Stimulated activated naive CD8-positive, alpha-beta T cell treated with anti-CD3 and anti-CD28 coated beads, Interleukin-15, Interleukin-2, amounts not matched to agents 100 ng/mL and 50 ng/mL, for 24 hours (primary cell): ENCODE measurements around the gene ANKS1B.
"Not testable (repeated sequence)": the region's sequence is repeated elsewhere in the genome, so short reads cannot be mapped to it uniquely, and the experiment has no call there.

Source experiments
- H3K27ac Mint-ChIP-seq: one replicate; pipeline ENCODE4 v1.8.0; 2021; ENCODE audit warnings: mild to moderate bottlenecking, mixed read lengths
- H3K27me3 Mint-ChIP-seq: one replicate; pipeline ENCODE4 v1.8.0; 2021; ENCODE audit warnings: mixed read lengths
- H3K36me3 Mint-ChIP-seq: one replicate; pipeline ENCODE4 v1.8.0; 2021; ENCODE audit warnings: low read depth, mixed read lengths
- H3K4me1 Mint-ChIP-seq: one replicate; pipeline ENCODE4 v1.8.0; 2021; ENCODE audit warnings: low read depth, mixed read lengths
- H3K4me3 Mint-ChIP-seq: one replicate; pipeline ENCODE4 v1.8.0; 2021; ENCODE audit warnings: mild to moderate bottlenecking, mixed read lengths
- H3K9me3 Mint-ChIP-seq: one replicate; pipeline ENCODE4 v1.8.0; 2021; ENCODE audit warnings: mixed read lengths

The ANKS1B gene

GRCh38 chr12:98998697-98999299, 985.9 kb downstream of the ANKS1B start:
- Mint-ChIP-seq H3K4me3 (no peak overlapping the region), H3K36me3 (no peaks in the 10 kb centered on the region), H3K27ac (no peak overlapping the region), H3K27me3 (peaks cover 7% of the 10 kb centered on the region), H3K9me3 (no peaks in the 10 kb centered on the region), H3K4me1 (no peaks in the 10 kb centered on the region)

DNA sequence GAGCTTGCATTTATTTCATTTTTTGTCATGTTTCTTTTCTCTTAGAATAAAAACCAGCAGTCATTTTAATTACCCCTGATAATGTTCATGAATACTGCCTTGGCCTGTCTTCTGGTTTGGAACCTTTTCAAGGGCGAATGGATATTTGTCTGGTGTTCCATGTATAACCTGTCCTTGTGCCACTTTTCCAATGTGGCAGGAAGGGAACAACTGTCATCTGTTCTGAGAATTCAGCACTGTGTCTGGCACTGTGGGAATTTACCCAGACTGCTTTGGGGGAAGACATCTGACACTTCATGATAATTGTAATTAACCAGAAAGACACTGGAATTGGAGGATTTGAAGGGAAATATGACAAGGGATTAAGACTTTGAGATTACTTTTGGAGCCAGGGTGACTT, 986.8 kb downstream of the ANKS1B start:
- Mint-ChIP-seq H3K9me3 (no peaks in the 10 kb centered on the region), H3K27ac (no peak overlapping the region), H3K27me3 (peaks cover 7% of the 10 kb centered on the region), H3K4me1 (no peaks in the 10 kb centered on the region), H3K36me3 (no peaks in the 10 kb centered on the region), H3K4me3 (no peak overlapping the region)

GRCh38 chr12:98990648-98991047, 994.1 kb downstream of the ANKS1B start:
- H3K9me3 Mint-ChIP-seq = no peaks in the 10 kb centered on the region
- no peaks in the 10 kb centered on the region for H3K36me3 Mint-ChIP-seq
- peaks cover 10% of the 10 kb centered on the region for H3K27me3 Mint-ChIP-seq
- H3K4me1 Mint-ChIP-seq = no peaks in the 10 kb centered on the region
- no peak overlapping the region for H3K4me3 Mint-ChIP-seq
- H3K27ac Mint-ChIP-seq = no peak overlapping the region

- H3K27ac Mint-ChIP-seq = no peak overlapping the region
- no peak overlapping the region for H3K4me3 Mint-ChIP-seq
- no peaks in the 10 kb centered on the region for H3K4me1 Mint-ChIP-seq
- H3K9me3 Mint-ChIP-seq = no peaks in the 10 kb centered on the region
- H3K36me3 Mint-ChIP-seq = no peaks in the 10 kb centered on the region
- H3K27me3 Mint-ChIP-seq = peaks cover 8% of the 10 kb centered on the region
These were observed 999.6 kb downstream of the ANKS1B start for GRCh38 chr12:98985156-98985555.

DNA sequence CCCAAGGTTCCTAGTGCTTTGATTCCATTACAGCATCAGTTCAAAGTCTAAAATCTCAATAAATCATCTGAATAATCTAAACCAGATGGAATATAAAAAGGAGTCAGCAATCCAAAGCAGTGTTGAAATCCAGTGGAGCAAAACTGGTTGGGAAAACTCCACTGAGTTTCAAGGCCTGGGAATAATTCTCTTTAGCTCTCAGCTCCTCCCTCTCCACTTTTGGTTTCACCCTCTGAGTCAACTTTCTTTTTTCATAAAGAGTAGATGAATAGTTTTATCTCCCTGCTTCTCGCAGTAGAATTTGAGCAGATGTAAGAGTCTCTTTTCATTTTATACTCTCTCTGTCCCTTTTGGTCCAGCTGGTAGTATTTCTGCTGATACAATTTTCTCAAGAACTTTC, 1001.1 kb downstream of the ANKS1B start:
- Mint-ChIP-seq H3K36me3 (no peaks in the 10 kb centered on the region), H3K27me3 (peaks cover 3% of the 10 kb centered on the region), H3K4me3 (no peak overlapping the region), H3K27ac (no peak overlapping the region), H3K9me3 (no peaks in the 10 kb centered on the region), H3K4me1 (no peaks in the 10 kb centered on the region)

DNA sequence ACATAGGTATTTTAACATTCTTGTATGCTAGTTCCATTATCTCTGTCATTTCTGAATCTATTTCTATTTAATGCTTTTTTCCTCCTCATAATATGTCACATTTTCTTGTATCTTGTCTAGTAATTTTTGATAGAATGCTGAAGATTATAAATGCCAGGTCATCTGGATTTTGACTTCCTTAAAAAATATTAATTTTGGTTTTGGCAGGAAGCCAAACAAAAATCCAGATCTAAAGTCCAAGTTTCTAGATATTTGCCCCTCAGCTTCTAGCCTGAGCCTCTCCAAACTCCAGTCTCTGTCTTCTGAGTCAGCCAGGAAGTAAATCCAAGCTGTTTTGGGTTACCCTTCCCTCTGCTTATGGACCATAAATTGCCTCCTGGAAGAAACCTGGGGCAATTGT, 1004.2 kb downstream of the ANKS1B start:
- H3K9me3 Mint-ChIP-seq = no peaks in the 10 kb centered on the region
- H3K36me3 Mint-ChIP-seq = no peaks in the 10 kb centered on the region
- H3K4me1 Mint-ChIP-seq = no peaks in the 10 kb centered on the region
- no peak overlapping the region for H3K27ac Mint-ChIP-seq
- H3K4me3 Mint-ChIP-seq = no peak overlapping the region
- no peaks in the 10 kb centered on the region for H3K27me3 Mint-ChIP-seq

DNA sequence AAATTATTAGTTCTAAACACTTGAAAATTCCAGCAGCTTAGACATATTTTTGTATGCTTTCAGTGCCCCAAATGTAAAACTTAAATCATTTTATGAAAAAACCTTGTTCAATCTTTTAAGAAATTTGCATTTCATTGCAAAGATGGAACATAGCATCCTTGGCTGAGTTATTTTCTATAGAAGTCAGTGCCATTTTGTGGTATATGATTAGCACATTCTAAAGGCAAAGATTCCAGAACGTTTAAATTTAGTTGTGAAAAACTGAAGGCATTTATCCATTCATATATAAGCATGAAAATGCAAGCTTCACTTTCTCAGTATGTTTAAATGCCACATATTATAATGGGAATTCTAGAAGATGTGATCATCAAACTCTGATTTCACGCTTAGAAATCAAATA, 1007.5 kb downstream of the ANKS1B start:
- no peak overlapping the region for H3K4me3 Mint-ChIP-seq
- no peaks in the 10 kb centered on the region for H3K4me1 Mint-ChIP-seq
- H3K36me3 Mint-ChIP-seq = no peaks in the 10 kb centered on the region
- no peak overlapping the region for H3K27ac Mint-ChIP-seq
- no peaks in the 10 kb centered on the region for H3K27me3 Mint-ChIP-seq
- no peaks in the 10 kb centered on the region for H3K9me3 Mint-ChIP-seq

- no peak overlapping the region for H3K27ac Mint-ChIP-seq
- no peaks in the 10 kb centered on the region for H3K9me3 Mint-ChIP-seq
- H3K4me3 Mint-ChIP-seq = no peak overlapping the region
- no peaks in the 10 kb centered on the region for H3K4me1 Mint-ChIP-seq
- H3K27me3 Mint-ChIP-seq = no peaks in the 10 kb centered on the region
- no peaks in the 10 kb centered on the region for H3K36me3 Mint-ChIP-seq
These were observed 1009.9 kb downstream of the ANKS1B start for GRCh38 chr12:98974767-98975381.

DNA sequence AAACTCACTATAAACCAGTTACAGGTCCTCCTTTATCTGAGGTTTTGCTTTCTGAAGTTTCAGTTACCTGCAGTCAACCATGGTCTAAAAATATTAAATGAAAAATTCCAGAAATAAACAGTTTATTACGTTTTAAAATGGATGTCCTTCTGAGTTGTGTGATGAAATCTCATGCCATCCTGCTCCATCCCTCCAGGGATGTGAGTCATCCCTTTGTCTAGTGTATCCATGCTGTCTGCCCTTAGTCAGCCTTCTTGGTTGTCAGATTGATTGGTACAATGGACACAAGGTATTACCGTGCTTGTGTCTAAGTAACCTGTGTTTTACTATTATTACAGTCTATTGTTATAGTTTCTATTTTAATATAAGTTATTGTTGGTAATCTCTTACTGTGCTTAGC, 1011.3 kb downstream of the ANKS1B start:
- no peak overlapping the region for H3K27ac Mint-ChIP-seq
- no peaks in the 10 kb centered on the region for H3K4me1 Mint-ChIP-seq
- no peak overlapping the region for H3K4me3 Mint-ChIP-seq

GRCh38 chr12:98970950-98971349, 1013.8 kb downstream of the ANKS1B start:
- Mint-ChIP-seq H3K9me3 (peaks cover 4% of the 10 kb centered on the region), H3K4me3 (no peak overlapping the region), H3K27ac (no peak overlapping the region), H3K4me1 (no peaks in the 10 kb centered on the region), H3K27me3 (no peaks in the 10 kb centered on the region), H3K36me3 (no peaks in the 10 kb centered on the region)

More for the DNA sequence above, 1011.3 kb downstream of the ANKS1B start:
- Mint-ChIP-seq H3K9me3 (no peaks in the 10 kb centered on the region), H3K27me3 (no peaks in the 10 kb centered on the region), H3K36me3 (no peaks in the 10 kb centered on the region)

DNA sequence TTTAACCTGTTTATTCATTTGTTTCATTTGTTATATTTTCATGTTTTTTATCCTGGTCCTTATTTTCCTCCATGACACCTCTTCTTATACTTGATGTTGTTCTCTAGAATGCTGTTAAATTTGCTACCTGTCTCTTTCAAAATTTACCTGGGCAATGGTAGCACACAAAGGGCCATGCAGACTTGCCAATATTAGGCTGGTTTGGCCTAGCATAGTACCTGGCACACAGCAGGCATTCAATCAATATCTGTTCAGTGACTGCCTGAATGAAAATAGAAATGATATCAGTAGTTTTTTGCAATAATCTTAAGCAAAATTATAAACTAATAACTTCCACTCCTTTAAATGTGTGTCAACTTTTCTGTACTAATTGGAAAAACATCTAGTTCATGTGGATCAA, 1014.5 kb downstream of the ANKS1B start:
- Mint-ChIP-seq H3K27ac (no peak overlapping the region), H3K4me3 (no peak overlapping the region), H3K27me3 (no peaks in the 10 kb centered on the region), H3K9me3 (peaks cover 4% of the 10 kb centered on the region), H3K36me3 (no peaks in the 10 kb centered on the region), H3K4me1 (no peaks in the 10 kb centered on the region)

- no peaks in the 10 kb centered on the region for H3K4me1 Mint-ChIP-seq
- H3K27ac Mint-ChIP-seq = no peak overlapping the region
- no peaks in the 10 kb centered on the region for H3K36me3 Mint-ChIP-seq
- no peaks in the 10 kb centered on the region for H3K27me3 Mint-ChIP-seq
- H3K4me3 Mint-ChIP-seq = no peak overlapping the region
- H3K9me3 Mint-ChIP-seq = peaks cover 4% of the 10 kb centered on the region
These were observed 1015.8 kb downstream of the ANKS1B start for GRCh38 chr12:98968896-98969295.

DNA sequence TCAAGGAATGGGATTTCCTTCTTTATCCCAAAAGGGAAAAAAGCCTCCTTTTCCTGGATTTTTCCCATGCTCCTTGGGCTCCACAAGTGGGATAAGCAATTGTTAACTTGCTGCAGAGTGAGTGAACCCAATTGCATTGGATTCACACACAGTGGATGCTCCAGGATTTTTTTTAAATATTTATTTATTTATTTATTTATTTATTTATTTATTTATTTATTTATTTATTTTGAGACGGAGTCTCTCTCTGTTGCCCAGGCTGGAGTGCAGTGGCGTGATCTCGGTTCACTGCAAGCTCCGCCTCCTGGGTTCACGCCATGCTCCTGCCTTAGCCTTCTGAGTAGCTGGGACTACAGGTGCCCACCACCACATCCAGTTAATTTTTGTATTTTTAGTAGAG, 1027.6 kb downstream of the ANKS1B start:
- peaks cover 12% of the 10 kb centered on the region for H3K9me3 Mint-ChIP-seq

DNA sequence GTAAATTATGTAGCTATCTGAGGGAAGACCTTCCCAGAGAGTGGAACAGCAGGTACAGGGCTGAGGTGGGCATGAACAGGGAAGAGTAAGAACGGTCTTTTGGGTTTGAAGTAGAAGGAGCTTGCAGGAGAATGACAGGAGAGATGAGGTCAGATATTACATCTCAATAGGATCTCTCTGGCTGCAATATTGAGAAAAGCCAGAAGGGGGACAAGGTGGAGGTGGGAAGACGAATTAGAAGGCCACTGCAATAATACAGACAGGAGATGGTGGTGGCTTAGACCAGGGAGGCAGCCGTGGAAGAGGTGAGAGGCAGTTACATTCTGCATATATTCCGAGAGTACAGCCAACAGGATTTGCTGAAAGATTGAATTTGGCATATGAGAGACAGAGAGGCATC, 1029.5 kb downstream of the ANKS1B start:
- Mint-ChIP-seq H3K4me3 (no peak overlapping the region), H3K4me1 (no peaks in the 10 kb centered on the region), H3K36me3 (no peaks in the 10 kb centered on the region), H3K27me3 (peaks cover 10% of the 10 kb centered on the region), H3K27ac (no peak overlapping the region), H3K9me3 (peaks cover 4% of the 10 kb centered on the region)

More for the DNA sequence above, 1027.6 kb downstream of the ANKS1B start:
- H3K27ac Mint-ChIP-seq, H3K4me3 Mint-ChIP-seq, H3K36me3 Mint-ChIP-seq, H3K4me1 Mint-ChIP-seq, H3K27me3 Mint-ChIP-seq: not testable (repeated sequence)

DNA sequence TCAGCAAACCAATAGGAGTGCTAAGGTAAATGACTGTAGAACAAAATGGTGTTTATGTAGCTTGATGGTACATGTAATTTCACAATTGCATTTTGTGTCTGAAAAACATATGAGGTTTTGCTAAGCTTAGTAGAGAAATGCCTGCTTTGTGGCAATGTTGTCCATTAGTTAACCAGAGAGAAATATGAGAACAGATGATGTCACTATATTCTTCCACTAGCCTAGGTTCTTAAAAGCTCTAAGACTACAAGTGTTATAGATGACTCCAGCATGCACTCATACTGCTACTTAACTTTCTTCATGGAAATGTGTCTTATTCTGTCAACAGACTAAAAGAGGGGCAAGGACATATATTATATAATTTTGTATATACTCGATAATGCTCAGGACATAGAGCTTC, 1030.2 kb downstream of the ANKS1B start:
- no peak overlapping the region for H3K4me3 Mint-ChIP-seq
- H3K36me3 Mint-ChIP-seq = no peaks in the 10 kb centered on the region
- H3K27ac Mint-ChIP-seq = no peak overlapping the region

DNA sequence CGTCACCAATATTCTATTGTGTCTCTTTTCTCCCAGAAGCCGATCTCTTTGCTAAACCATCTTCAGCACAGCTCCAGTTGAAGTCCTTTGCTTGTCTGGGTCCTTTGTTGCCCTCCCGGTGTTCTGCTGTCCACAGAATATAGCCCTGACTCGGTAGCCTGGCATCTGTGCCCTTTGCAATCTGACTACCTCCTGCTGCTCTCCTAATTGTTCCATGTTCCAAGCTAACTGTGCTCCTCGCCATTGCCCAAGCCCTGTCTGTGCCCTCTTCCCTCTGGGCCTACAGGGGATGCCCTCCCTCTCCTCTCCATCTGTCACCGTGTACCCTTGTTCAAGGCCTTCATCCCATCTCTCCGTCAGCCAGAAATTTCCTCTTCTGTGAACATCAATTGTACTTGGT, 1033.3 kb downstream of the ANKS1B start:
- H3K9me3 Mint-ChIP-seq = no peaks in the 10 kb centered on the region
- H3K27ac Mint-ChIP-seq = no peak overlapping the region
- no peaks in the 10 kb centered on the region for H3K4me1 Mint-ChIP-seq
- peaks cover 3% of the 10 kb centered on the region for H3K27me3 Mint-ChIP-seq
- no peak overlapping the region for H3K4me3 Mint-ChIP-seq
- H3K36me3 Mint-ChIP-seq = no peaks in the 10 kb centered on the region

More for the DNA sequence above, 1030.2 kb downstream of the ANKS1B start:
- Mint-ChIP-seq H3K27me3 (peaks cover 10% of the 10 kb centered on the region), H3K4me1 (no peaks in the 10 kb centered on the region), H3K9me3 (no peaks in the 10 kb centered on the region)
